Stimulated activated memory B cell treated with anti-CD40 and anti-IgM and Interleukin-4, amounts not matched to agents 10 μg/mL and 1 μg/mL and 100 μg/mL, for 72 hours (primary cell): ENCODE data around the gene CRELD1.
"Not testable (repeated sequence)": the region's sequence is repeated elsewhere in the genome, so short reads cannot be mapped to it uniquely, and the experiment has no call there.

ENCODE experiments used
- ATAC-seq: fragments of 150-1000 bp; cut with Tn5 transposase; 2 replicates; pipeline ENCODE4 v1.10.0; 2021
- H3K27ac Mint-ChIP-seq: one replicate; pipeline ENCODE4 v1.8.0; 2022; ENCODE audit warnings: mild to moderate bottlenecking, mixed read lengths
- H3K27me3 Mint-ChIP-seq: one replicate; pipeline ENCODE4 v1.8.0; 2022; ENCODE audit warnings: mixed read lengths
- H3K36me3 Mint-ChIP-seq: one replicate; pipeline ENCODE4 v1.8.0; 2022; ENCODE audit warnings: mixed read lengths
- H3K4me1 Mint-ChIP-seq: one replicate; pipeline ENCODE4 v1.8.0; 2022; ENCODE audit warnings: mixed read lengths
- H3K4me3 Mint-ChIP-seq: one replicate; pipeline ENCODE4 v1.8.0; 2022; ENCODE audit warnings: mild to moderate bottlenecking, moderate library complexity, mixed read lengths
- H3K9me3 Mint-ChIP-seq: one replicate; pipeline ENCODE4 v1.8.0; 2022; ENCODE audit warnings: mixed read lengths

CRELD1 gene

GRCh38 chr3:9899289-9899791 lies 34.3 kb upstream of the CRELD1 start:
- no peak for ATAC-seq
- H3K36me3 Mint-ChIP-seq: peaks cover 7% of the 10 kb centered on the region
- no peaks in the 10 kb centered on the region for H3K9me3 Mint-ChIP-seq
- peaks cover 24% of the 10 kb centered on the region for H3K4me1 Mint-ChIP-seq
- no peak overlapping the region for H3K27ac Mint-ChIP-seq
- no peaks in the 10 kb centered on the region for H3K27me3 Mint-ChIP-seq
- H3K4me3 Mint-ChIP-seq: no peak overlapping the region

- H3K27me3 Mint-ChIP-seq, H3K36me3 Mint-ChIP-seq, ATAC-seq, H3K27ac Mint-ChIP-seq, H3K4me3 Mint-ChIP-seq, H3K9me3 Mint-ChIP-seq: not testable (repeated sequence)
- H3K4me1 Mint-ChIP-seq: peaks cover 16% of the 10 kb centered on the region
These were observed 32.6 kb upstream of the CRELD1 start for GRCh38 chr3:9900965-9901415.

GRCh38 chr3:9901967-9902366 lies 31.7 kb upstream of the CRELD1 start:
- Mint-ChIP-seq H3K27me3 (no peaks in the 10 kb centered on the region), H3K4me3 (no peak overlapping the region), H3K9me3 (no peaks in the 10 kb centered on the region), H3K4me1 (peaks cover 16% of the 10 kb centered on the region), H3K36me3 (no peaks in the 10 kb centered on the region), H3K27ac (no peak overlapping the region)
- ATAC-seq: no peak

GRCh38 chr3:9902372-9903237 lies 31.0 kb upstream of the CRELD1 start, which contains the start of gene IL17RE:
TSS of gene IL17RE (plus strand) at chr3:9902848. CDS start at chr3:9902933, 85 bp downstream.
- H3K27me3 Mint-ChIP-seq: no peaks in the 10 kb centered on the region
- no peak within 1 kb of the TSS for H3K27ac Mint-ChIP-seq

GRCh38 chr3:9903238-9903624 lies 30.4 kb upstream of the CRELD1 start:
- ATAC-seq: no peak
- Mint-ChIP-seq H3K4me1 (peaks cover 12% of the 10 kb centered on the region), H3K27ac (no peak overlapping the region), H3K36me3 (no peaks in the 10 kb centered on the region), H3K27me3 (no peaks in the 10 kb centered on the region), H3K9me3 (no peaks in the 10 kb centered on the region), H3K4me3 (no peak overlapping the region)

More at GRCh38 chr3:9902372-9903237, 31.0 kb upstream of the CRELD1 start, which contains the start of gene IL17RE:
- no peak for ATAC-seq
- Mint-ChIP-seq H3K9me3 (no peaks in the 10 kb centered on the region), H3K36me3 (no peaks in the 10 kb centered on the region), H3K4me1 (peaks cover 16% of the 10 kb centered on the region), H3K4me3 (no peak within 1 kb of the TSS)

GRCh38 chr3:9903904-9904303 lies 29.7 kb upstream of the CRELD1 start:
- H3K9me3 Mint-ChIP-seq: no peaks in the 10 kb centered on the region
- H3K27ac Mint-ChIP-seq: no peak overlapping the region
- no peak for ATAC-seq
- H3K36me3 Mint-ChIP-seq: no peaks in the 10 kb centered on the region
- H3K4me1 Mint-ChIP-seq: peaks cover 6% of the 10 kb centered on the region
- H3K27me3 Mint-ChIP-seq: no peaks in the 10 kb centered on the region
- H3K4me3 Mint-ChIP-seq: no peak overlapping the region

- no peak for ATAC-seq
- H3K4me1 Mint-ChIP-seq: peaks cover 15% of the 10 kb centered on the region
- no peak overlapping the region for H3K27ac Mint-ChIP-seq
- H3K36me3 Mint-ChIP-seq: no peaks in the 10 kb centered on the region
- peaks cover 6% of the 10 kb centered on the region for H3K27me3 Mint-ChIP-seq
- H3K4me3 Mint-ChIP-seq: no peak overlapping the region
- no peaks in the 10 kb centered on the region for H3K9me3 Mint-ChIP-seq
These were observed 27.2 kb upstream of the CRELD1 start for GRCh38 chr3:9906480-9906879.

- no peaks in the 10 kb centered on the region for H3K36me3 Mint-ChIP-seq
- no peaks in the 10 kb centered on the region for H3K9me3 Mint-ChIP-seq
- no peak overlapping the region for H3K27ac Mint-ChIP-seq
- no peak overlapping the region for H3K4me3 Mint-ChIP-seq
- peaks cover 22% of the 10 kb centered on the region for H3K27me3 Mint-ChIP-seq
- ATAC-seq: no peak
- peaks cover 12% of the 10 kb centered on the region for H3K4me1 Mint-ChIP-seq
These were observed 25.3 kb upstream of the CRELD1 start for GRCh38 chr3:9908286-9908685.

GRCh38 chr3:9909221-9910013 lies 24.2 kb upstream of the CRELD1 start:
- H3K27ac Mint-ChIP-seq: no peak overlapping the region

GRCh38 chr3:9911863-9912262 lies 21.8 kb upstream of the CRELD1 start:
- H3K27me3 Mint-ChIP-seq: peaks cover 36% of the 10 kb centered on the region
- no peak for ATAC-seq
- H3K4me1 Mint-ChIP-seq: peaks cover 16% of the 10 kb centered on the region
- H3K9me3 Mint-ChIP-seq: no peaks in the 10 kb centered on the region
- no peak overlapping the region for H3K27ac Mint-ChIP-seq
- H3K4me3 Mint-ChIP-seq: no peak overlapping the region
- H3K36me3 Mint-ChIP-seq: no peaks in the 10 kb centered on the region

More at GRCh38 chr3:9909221-9910013, 24.2 kb upstream of the CRELD1 start:
- Mint-ChIP-seq H3K9me3 (no peaks in the 10 kb centered on the region), H3K4me3 (no peak overlapping the region), H3K27me3 (peaks cover 28% of the 10 kb centered on the region), H3K36me3 (no peaks in the 10 kb centered on the region), H3K4me1 (peaks cover 9% of the 10 kb centered on the region)
- ATAC-seq: peak; percentile 55

- Mint-ChIP-seq H3K4me1 (peaks cover 19% of the 10 kb centered on the region), H3K4me3 (no peak overlapping the region), H3K27ac (no peak overlapping the region), H3K27me3 (peaks cover 36% of the 10 kb centered on the region), H3K36me3 (no peaks in the 10 kb centered on the region), H3K9me3 (no peaks in the 10 kb centered on the region)
- no peak for ATAC-seq
These were observed 21.2 kb upstream of the CRELD1 start for GRCh38 chr3:9912294-9912935.

- H3K4me3 Mint-ChIP-seq: no peak overlapping the region
- peaks cover 36% of the 10 kb centered on the region for H3K27me3 Mint-ChIP-seq
- H3K4me1 Mint-ChIP-seq: peaks cover 19% of the 10 kb centered on the region
- H3K27ac Mint-ChIP-seq: no peak overlapping the region
- H3K9me3 Mint-ChIP-seq: no peaks in the 10 kb centered on the region
- no peaks in the 10 kb centered on the region for H3K36me3 Mint-ChIP-seq
- ATAC-seq: no peak
These were observed 20.0 kb upstream of the CRELD1 start for GRCh38 chr3:9913601-9914000.

- no peaks in the 10 kb centered on the region for H3K9me3 Mint-ChIP-seq
- no peak overlapping the region for H3K27ac Mint-ChIP-seq
- peaks cover 18% of the 10 kb centered on the region for H3K4me1 Mint-ChIP-seq
- H3K4me3 Mint-ChIP-seq: no peak overlapping the region
- ATAC-seq: no peak
- peaks cover 36% of the 10 kb centered on the region for H3K27me3 Mint-ChIP-seq
- H3K36me3 Mint-ChIP-seq: no peaks in the 10 kb centered on the region
These were observed 19.6 kb upstream of the CRELD1 start for GRCh38 chr3:9914011-9914410.

GRCh38 chr3:9914559-9915253 lies 18.9 kb upstream of the CRELD1 start:
- peaks cover 36% of the 10 kb centered on the region for H3K27me3 Mint-ChIP-seq
- H3K27ac Mint-ChIP-seq: no peak overlapping the region
- H3K4me3 Mint-ChIP-seq: peak overlapping the region; percentile 68
- no peaks in the 10 kb centered on the region for H3K9me3 Mint-ChIP-seq
- H3K4me1 Mint-ChIP-seq: peaks cover 11% of the 10 kb centered on the region
- no peaks in the 10 kb centered on the region for H3K36me3 Mint-ChIP-seq
- ATAC-seq: peak; percentile 6
